IPS-18a (cell line): ENCODE measurements around the gene RPS26.
"Not testable (repeated sequence)": the region's sequence is repeated elsewhere in the genome, so short reads cannot be mapped to it uniquely, and the experiment has no call there.

ENCODE experiments used
- H3K27ac ChIP-seq: one replicate; pipeline ENCODE4 v1.5.1; 2013; ENCODE audit warnings: low read length
- H3K27me3 ChIP-seq: one replicate; pipeline ENCODE4 v1.6.1; 2013; ENCODE audit warnings: mild to moderate bottlenecking, low read length; ENCODE audit not compliant: control insufficient read depth, insufficient read depth
- H3K36me3 ChIP-seq: one replicate; pipeline ENCODE4 v1.6.1; 2013; ENCODE audit warnings: low read depth, low read length; ENCODE audit not compliant: control insufficient read depth
- H3K4me1 ChIP-seq: one replicate; pipeline ENCODE4 v1.6.1; 2013; ENCODE audit warnings: low read depth, low read length; ENCODE audit not compliant: control insufficient read depth
- H3K4me3 ChIP-seq: one replicate; pipeline ENCODE4 v1.5.1; 2013; ENCODE audit warnings: low read length
- H3K9ac ChIP-seq: one replicate; pipeline ENCODE4 v1.6.1; 2013; ENCODE audit warnings: mild to moderate bottlenecking, low read length, moderate library complexity
- H3K9me3 ChIP-seq: one replicate; pipeline ENCODE4 v1.6.1; 2013; ENCODE audit warnings: low read depth, low read length; ENCODE audit not compliant: control insufficient read depth

Gene RPS26

GRCh38 chr12:56028511-56029165 is 13.1 kb upstream of the RPS26 start:
- Histone ChIP-seq H3K9ac (no peak overlapping the region), H3K27ac (no peak overlapping the region), H3K4me3 (no peak overlapping the region), H3K36me3 (peaks cover 47% of the 10 kb centered on the region), H3K4me1 (no peaks in the 10 kb centered on the region), H3K27me3 (no peaks in the 10 kb centered on the region), H3K9me3 (no peaks in the 10 kb centered on the region)

- Histone ChIP-seq H3K9me3 (no peaks in the 10 kb centered on the region), H3K27me3 (no peaks in the 10 kb centered on the region), H3K4me3 (no peak overlapping the region), H3K4me1 (no peaks in the 10 kb centered on the region), H3K27ac (no peak overlapping the region), H3K9ac (no peak overlapping the region), H3K36me3 (peaks cover 47% of the 10 kb centered on the region)
Observed at GRCh38 chr12:56029166-56029519, 12.6 kb upstream of the RPS26 start.

GRCh38 chr12:56029666-56030293 is 11.9 kb upstream of the RPS26 start:
- Histone ChIP-seq H3K36me3 (peaks cover 47% of the 10 kb centered on the region), H3K4me3 (no peak overlapping the region), H3K9me3 (no peaks in the 10 kb centered on the region), H3K27ac (no peak overlapping the region), H3K4me1 (no peaks in the 10 kb centered on the region), H3K9ac (no peak overlapping the region), H3K27me3 (no peaks in the 10 kb centered on the region)

- Histone ChIP-seq H3K36me3 (peaks cover 48% of the 10 kb centered on the region), H3K9me3 (no peaks in the 10 kb centered on the region)
Observed at GRCh38 chr12:56031987-56032386, 9.7 kb upstream of the RPS26 start.

GRCh38 chr12:56034586-56035332 is 7.0 kb upstream of the RPS26 start:
- Histone ChIP-seq H3K4me1 (no peaks in the 10 kb centered on the region), H3K9ac (no peak overlapping the region), H3K4me3 (no peak overlapping the region), H3K9me3 (no peaks in the 10 kb centered on the region), H3K27ac (no peak overlapping the region), H3K36me3 (peaks cover 34% of the 10 kb centered on the region), H3K27me3 (no peaks in the 10 kb centered on the region)

More at GRCh38 chr12:56031987-56032386, 9.7 kb upstream of the RPS26 start:
- no peak overlapping the region for H3K9ac ChIP-seq
- no peak overlapping the region for H3K27ac ChIP-seq
- H3K27me3 ChIP-seq = no peaks in the 10 kb centered on the region
- H3K4me1 ChIP-seq = no peaks in the 10 kb centered on the region
- H3K4me3 ChIP-seq = no peak overlapping the region

- no peak overlapping the region for H3K9ac ChIP-seq
- no peaks in the 10 kb centered on the region for H3K27me3 ChIP-seq
- H3K9me3 ChIP-seq = no peaks in the 10 kb centered on the region
- no peaks in the 10 kb centered on the region for H3K4me1 ChIP-seq
- H3K4me3 ChIP-seq = no peak overlapping the region
- no peak overlapping the region for H3K27ac ChIP-seq
- H3K36me3 ChIP-seq = peaks cover 29% of the 10 kb centered on the region
Observed at GRCh38 chr12:56037161-56037560, 4.6 kb upstream of the RPS26 start.

- Histone ChIP-seq H3K4me3 (no peak overlapping the region), H3K9me3 (no peaks in the 10 kb centered on the region), H3K36me3 (peaks cover 25% of the 10 kb centered on the region), H3K27ac (no peak overlapping the region), H3K9ac (no peak overlapping the region), H3K27me3 (no peaks in the 10 kb centered on the region), H3K4me1 (peaks cover 3% of the 10 kb centered on the region)
Observed at GRCh38 chr12:56038022-56038655, 3.6 kb upstream of the RPS26 start.

GRCh38 chr12:56040151-56040550 is 1.6 kb upstream of the RPS26 start:
- Histone ChIP-seq H3K27ac (no peak overlapping the region), H3K9ac (no peak overlapping the region), H3K27me3 (no peaks in the 10 kb centered on the region), H3K9me3 (no peaks in the 10 kb centered on the region), H3K4me3 (no peak overlapping the region), H3K36me3 (peaks cover 33% of the 10 kb centered on the region), H3K4me1 (peaks cover 8% of the 10 kb centered on the region)

GRCh38 chr12:56040963-56041551 is 661 bp upstream of the RPS26 start:
- H3K36me3 ChIP-seq = peaks cover 30% of the 10 kb centered on the region
- peaks cover 8% of the 10 kb centered on the region for H3K4me1 ChIP-seq
- no peaks in the 10 kb centered on the region for H3K27me3 ChIP-seq
- peak overlapping the region; percentile 62 for H3K9ac ChIP-seq
- peak overlapping the region; percentile 97 for H3K4me3 ChIP-seq
- no peaks in the 10 kb centered on the region for H3K9me3 ChIP-seq
- peak overlapping the region; percentile 57 for H3K27ac ChIP-seq

GRCh38 chr12:56042430-56042813 is 704 bp downstream of the RPS26 start:
- Histone ChIP-seq H3K4me3 (peak overlapping the region; percentile 97), H3K9ac (peak overlapping the region; percentile 88), H3K27ac (peak overlapping the region; percentile 90), H3K36me3 (peaks cover 29% of the 10 kb centered on the region)
- H3K4me1 ChIP-seq, H3K27me3 ChIP-seq, H3K9me3 ChIP-seq: not testable (repeated sequence)

GRCh38 chr12:56042843-56043242 is 1.1 kb downstream of the RPS26 start:
- peak overlapping the region; percentile 90 for H3K27ac ChIP-seq
- no peaks in the 10 kb centered on the region for H3K9me3 ChIP-seq
- H3K4me3 ChIP-seq = peak overlapping the region; percentile 97
- peaks cover 29% of the 10 kb centered on the region for H3K36me3 ChIP-seq
- peaks cover 8% of the 10 kb centered on the region for H3K4me1 ChIP-seq
- peak overlapping the region; percentile 88 for H3K9ac ChIP-seq
- no peaks in the 10 kb centered on the region for H3K27me3 ChIP-seq
